ENCODE results near the gene RASSF8. TPM values are rescaled to one million over a fixed set of nuclear protein-coding genes. Genes with fewer than 3 reads are reported as not detected.

Gene RASSF8
- total and polyA plus RNA-seq, 2 donors (not counting 3 experiments of a cell fraction or from before 2014, with no cell fraction given): 11.1 to 59.3 TPM

DNA sequence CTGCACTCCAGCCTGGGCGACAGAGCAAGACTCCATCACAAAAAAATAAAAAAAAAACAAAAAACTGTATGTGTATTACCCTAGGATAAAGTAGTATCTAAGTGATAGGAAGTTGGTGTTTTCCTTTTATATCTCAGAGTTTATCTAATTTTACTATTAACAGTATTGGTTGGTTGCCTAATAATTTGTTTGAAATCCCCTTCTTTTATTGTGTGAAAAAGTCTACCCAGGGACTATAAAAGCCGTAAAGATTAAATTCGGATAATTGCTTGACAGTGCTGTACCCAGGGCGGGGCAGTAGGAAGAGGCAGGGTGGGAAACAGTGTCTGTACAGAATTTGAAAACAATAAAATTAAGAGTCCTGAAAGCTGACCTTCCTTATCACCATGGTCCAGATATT lies 78.4 kb downstream of the RASSF8 start:
- Histone ChIP-seq H3K27me3 (ENCODE audit: control insufficient read depth in 2 of 2, insufficient read depth in 2 of 2, low read length in 2 of 2) (no peaks in the 10 kb centered on the region), H3K4me2 (ENCODE audit: insufficient read depth, low read length) (no peak overlapping the region), H3K4me1 (ENCODE audit: control insufficient read depth, extremely low read depth, insufficient read depth, low read length) (no peaks in the 10 kb centered on the region), H3K9me1 (replicated peaks; ENCODE audit: control insufficient read depth, extremely low read depth, insufficient read depth, low read length) (no peaks in the 10 kb centered on the region), H2AFZ (ENCODE audit: low read depth, low read length) (no peak overlapping the region), H3K9me3 (replicated peaks; ENCODE audit: control insufficient read depth, insufficient read depth, low read length) (no peaks in the 10 kb centered on the region), H3K9ac (replicated peaks; ENCODE audit: extremely low read depth, insufficient read depth, low read length) (no peak overlapping the region), H4K20me1 (replicated peaks; ENCODE audit: control insufficient read depth, extremely low read depth, insufficient read depth, low read length) (peaks cover 2% of the 10 kb centered on the region), H3K79me2 (ENCODE audit: control insufficient read depth, insufficient read depth, low read length) (peaks cover 63% of the 10 kb centered on the region), H3K4me3 (replicated peaks in 1 of 3; ENCODE audit: insufficient read depth in 1 of 3, low read depth in 1 of 3, low read length in 3 of 3) (no peak overlapping the region), H3K27ac (ENCODE audit: insufficient read depth, low read depth, low read length) (no peak overlapping the region), H3K36me3 (ENCODE audit: control insufficient read depth in 2 of 2, extremely low read depth in 1 of 2, insufficient read depth in 2 of 2, low read length in 2 of 2) (no peaks in the 10 kb centered on the region)
- dilution Hi-C loops (cut with MboI; ENCODE audit: extremely low pct_ligation_motif_present, low sequenced_read_pairs): no loop called here
- BruUV-seq (replicated peaks): no TSS peak
- ChIA-PET CTCF (no interaction called here), POLR2A (no interaction called here)
- no peak for FAIRE-seq
- DNase-seq (ENCODE audit: low read depth, low spot score): no peak
- no peak for TF ChIP-seq POLR2A (IDR thresholded peaks at IDR 0.05; ENCODE audit: low read depth, low read length)
- TF ChIP-seq FOS (IDR thresholded peaks at IDR 0.05; ENCODE audit: borderline replicate concordance, insufficient read depth, low read length): no peak
- no peak for TF ChIP-seq MYC (IDR thresholded peaks at IDR 0.05; ENCODE audit: low read depth, low read length)
- TF ChIP-seq, protein P1, sequence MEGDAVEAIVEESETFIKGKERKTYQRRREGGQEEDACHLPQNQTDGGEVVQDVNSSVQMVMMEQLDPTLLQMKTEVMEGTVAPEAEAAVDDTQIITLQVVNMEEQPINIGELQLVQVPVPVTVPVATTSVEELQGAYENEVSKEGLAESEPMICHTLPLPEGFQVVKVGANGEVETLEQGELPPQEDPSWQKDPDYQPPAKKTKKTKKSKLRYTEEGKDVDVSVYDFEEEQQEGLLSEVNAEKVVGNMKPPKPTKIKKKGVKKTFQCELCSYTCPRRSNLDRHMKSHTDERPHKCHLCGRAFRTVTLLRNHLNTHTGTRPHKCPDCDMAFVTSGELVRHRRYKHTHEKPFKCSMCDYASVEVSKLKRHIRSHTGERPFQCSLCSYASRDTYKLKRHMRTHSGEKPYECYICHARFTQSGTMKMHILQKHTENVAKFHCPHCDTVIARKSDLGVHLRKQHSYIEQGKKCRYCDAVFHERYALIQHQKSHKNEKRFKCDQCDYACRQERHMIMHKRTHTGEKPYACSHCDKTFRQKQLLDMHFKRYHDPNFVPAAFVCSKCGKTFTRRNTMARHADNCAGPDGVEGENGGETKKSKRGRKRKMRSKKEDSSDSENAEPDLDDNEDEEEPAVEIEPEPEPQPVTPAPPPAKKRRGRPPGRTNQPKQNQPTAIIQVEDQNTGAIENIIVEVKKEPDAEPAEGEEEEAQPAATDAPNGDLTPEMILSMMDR (IDR thresholded peaks at IDR 0.05; ENCODE audit: extremely low read depth in 1 of 2, insufficient read depth in 1 of 2, low read depth in 1 of 2, low read length in 2 of 2): no peak
- no peak for TF ChIP-seq GATA2 (IDR thresholded peaks at IDR 0.05; ENCODE audit: insufficient read depth, insufficient read length, low read depth, low read length)
- no peak for TF ChIP-seq POLR2AphosphoS5 (IDR thresholded peaks at IDR 0.05; ENCODE audit: insufficient read depth, low read depth, low read length)
- TF ChIP-seq EZH2 (IDR thresholded peaks at IDR 0.05; ENCODE audit: borderline replicate concordance, low read depth, low read length, severe bottlenecking): no peak
- TF ChIP-seq, protein P2, sequence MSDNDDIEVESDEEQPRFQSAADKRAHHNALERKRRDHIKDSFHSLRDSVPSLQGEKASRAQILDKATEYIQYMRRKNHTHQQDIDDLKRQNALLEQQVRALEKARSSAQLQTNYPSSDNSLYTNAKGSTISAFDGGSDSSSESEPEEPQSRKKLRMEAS (IDR thresholded peaks at IDR 0.05; ENCODE audit: insufficient read depth, insufficient read length): no peak
- TF ChIP-seq JUN (IDR thresholded peaks at IDR 0.05; ENCODE audit: borderline replicate concordance, insufficient read depth, insufficient read length, low read depth): no peak
- intact Hi-C loops (cut with micrococcal nuclease): no loop called here

Data from endothelial cell of umbilical vein (primary cell).